WTC11 (cell line): Measurements from ENCODE around the gene ZNF487. TPM values are rescaled to one million over a fixed set of nuclear protein-coding genes. Genes with fewer than 3 reads are reported as not detected.

ENCODE experiments used
- ATAC-seq: fragments of 200-7000 bp; cut with Tn5 transposase; 2 replicates; pipeline ENCODE4 v1.10.0; 2021; ENCODE audit warnings: mild to moderate bottlenecking, moderate library complexity
- CTCF ChIA-PET: fragments of 300-600 bp; sonication (Branson Sonifier 250); formaldehyde crosslinking; loops from one replicate; lab custom pipeline; 2021; ENCODE audit warnings: antibody characterized with exemption; lab: Charles Lee
- POLR2A ChIA-PET: fragments of 350-600 bp; sonication (Branson Sonifier 250); formaldehyde crosslinking; loops from one replicate; lab custom pipeline; 2021; ENCODE audit warnings: antibody characterized with exemption; lab: Charles Lee
- DNase-seq: peaks from one replicate; pipeline ENCODE4 v3.0.0; 2021; ENCODE audit warnings: low spot score
- H3K27ac Mint-ChIP-seq: 2 replicates; pipeline ENCODE4 v1.8.0; 2021; ENCODE audit warnings: mixed read lengths
- H3K27me3 Mint-ChIP-seq: 2 replicates; pipeline ENCODE4 v1.8.0; 2021; ENCODE audit warnings: low read depth, mild to moderate bottlenecking, moderate library complexity, mixed read lengths
- H3K36me3 Mint-ChIP-seq: 2 replicates; pipeline ENCODE4 v1.8.0; 2021; ENCODE audit warnings: mixed read lengths
- H3K4me1 Mint-ChIP-seq: 2 replicates; pipeline ENCODE4 v1.8.0; 2022; ENCODE audit warnings: mixed read lengths
- H3K4me3 Mint-ChIP-seq: 2 replicates; pipeline ENCODE4 v1.8.0; 2021; ENCODE audit warnings: mild to moderate bottlenecking, moderate library complexity, mixed read lengths
- H3K9me3 Mint-ChIP-seq: 2 replicates; pipeline ENCODE4 v1.8.0; 2021; ENCODE audit warnings: mixed read lengths
- ATF1 ChIP-seq: sonication (generic); formaldehyde crosslinking; IDR thresholded peaks from 2 replicates; pipeline ENCODE4 v1.8.1; 2023; ENCODE audit warnings: mild to moderate bottlenecking, moderate library complexity, missing genetic modification reagents
- FOXK1 ChIP-seq: sonication (generic); formaldehyde crosslinking; IDR thresholded peaks from 2 replicates; pipeline ENCODE4 v1.8.0; 2022; ENCODE audit warnings: mild to moderate bottlenecking, moderate library complexity, missing genetic modification reagents
- GABPB1 ChIP-seq: sonication (generic); formaldehyde crosslinking; IDR thresholded peaks from 2 replicates; pipeline ENCODE4 v1.8.1; 2023; ENCODE audit warnings: mild to moderate bottlenecking, missing genetic modification reagents
- HMGA2 ChIP-seq: fragments of 250-450 bp; sonication (Bioruptor Pico); IDR thresholded peaks from 2 replicates; pipeline ENCODE4 v1.4.0; 2021; ENCODE audit warnings: mild to moderate bottlenecking, moderate library complexity
- IRF2 ChIP-seq: sonication (generic); formaldehyde crosslinking; IDR thresholded peaks from 2 replicates; pipeline ENCODE4 v1.8.0; 2022; ENCODE audit warnings: low read depth, missing genetic modification reagents, borderline replicate concordance
- JAZF1 ChIP-seq: fragments of 250-450 bp; sonication (Bioruptor Pico); IDR thresholded peaks from 2 replicates; pipeline ENCODE4 v1.9.0; 2021; ENCODE audit warnings: moderate library complexity, mild to moderate bottlenecking, inconsistent platforms
- NR2C2 ChIP-seq: sonication (generic); formaldehyde crosslinking; IDR thresholded peaks from 2 replicates; pipeline ENCODE4 v1.8.0; 2022; ENCODE audit warnings: mild to moderate bottlenecking, missing genetic modification reagents
- RORB ChIP-seq: fragments of 250-450 bp; sonication (Bioruptor Pico); IDR thresholded peaks from 2 replicates; pipeline ENCODE4 v1.9.0; 2021; ENCODE audit warnings: mild to moderate bottlenecking
- SMAD3 ChIP-seq: sonication (generic); formaldehyde crosslinking; IDR thresholded peaks from 2 replicates; pipeline ENCODE4 v1.8.0; 2022; ENCODE audit warnings: missing genetic modification reagents, mild to moderate bottlenecking, borderline replicate concordance
- SOX15 ChIP-seq: fragments of 250-450 bp; sonication (Bioruptor Pico); IDR thresholded peaks from 2 replicates; pipeline ENCODE4 v1.9.0; 2021; ENCODE audit warnings: mild to moderate bottlenecking
- TEAD4 ChIP-seq: sonication (generic); formaldehyde crosslinking; IDR thresholded peaks from 2 replicates; pipeline ENCODE4 v1.8.0; 2022; ENCODE audit warnings: mild to moderate bottlenecking, missing genetic modification reagents
- ZNF219 ChIP-seq: sonication (generic); formaldehyde crosslinking; IDR thresholded peaks from 2 replicates; pipeline ENCODE4 v1.8.0; 2023; ENCODE audit warnings: missing genetic modification reagents, mild to moderate bottlenecking, borderline replicate concordance
- ZNF416 ChIP-seq: fragments of 250-450 bp; sonication (Bioruptor Pico); IDR thresholded peaks from 2 replicates; pipeline ENCODE4 v1.9.0; 2021; ENCODE audit warnings: mild to moderate bottlenecking, inconsistent platforms
- ZNF671 ChIP-seq: fragments of 250-450 bp; sonication (Bioruptor Pico); IDR thresholded peaks from 2 replicates; pipeline ENCODE4 v1.8.0; 2021; ENCODE audit warnings: mild to moderate bottlenecking
- total RNA-seq: library from RNA; stranded (reverse); gene quantifications from 3 replicates; pipeline ENCODE4 v1.2.3, GENCODE V29; 2021
- TF ChIP-seq, protein P1 (sequence below): sonication (generic); formaldehyde crosslinking; IDR thresholded peaks from 2 replicates; pipeline ENCODE4 v1.8.1; 2022; ENCODE audit warnings: missing genetic modification reagents, borderline replicate concordance
- TF ChIP-seq, protein P2 (sequence below): sonication (generic); formaldehyde crosslinking; IDR thresholded peaks from 2 replicates; pipeline ENCODE4 v1.8.0; 2023; ENCODE audit warnings: missing genetic modification reagents
- TF ChIP-seq, protein P3 (sequence below): sonication (generic); formaldehyde crosslinking; IDR thresholded peaks from 2 replicates; pipeline ENCODE4 v1.8.0; 2023; ENCODE audit warnings: mild to moderate bottlenecking, missing genetic modification reagents
- TF ChIP-seq, protein P4 (sequence below): sonication (generic); formaldehyde crosslinking; IDR thresholded peaks from 2 replicates; pipeline ENCODE4 v1.8.1; 2022; ENCODE audit warnings: low read depth, mild to moderate bottlenecking, moderate library complexity, missing genetic modification reagents, borderline replicate concordance
- TF ChIP-seq, protein P5 (sequence below): fragments of 250-450 bp; sonication (Bioruptor Pico); conservative IDR thresholded peaks from 2 replicates; pipeline ENCODE4 v1.9.0; 2021; ENCODE audit warnings: mild to moderate bottlenecking

Gene ZNF487
- total RNA-seq, 1 experiment from 2014 or later = 2.3 TPM

DNA sequence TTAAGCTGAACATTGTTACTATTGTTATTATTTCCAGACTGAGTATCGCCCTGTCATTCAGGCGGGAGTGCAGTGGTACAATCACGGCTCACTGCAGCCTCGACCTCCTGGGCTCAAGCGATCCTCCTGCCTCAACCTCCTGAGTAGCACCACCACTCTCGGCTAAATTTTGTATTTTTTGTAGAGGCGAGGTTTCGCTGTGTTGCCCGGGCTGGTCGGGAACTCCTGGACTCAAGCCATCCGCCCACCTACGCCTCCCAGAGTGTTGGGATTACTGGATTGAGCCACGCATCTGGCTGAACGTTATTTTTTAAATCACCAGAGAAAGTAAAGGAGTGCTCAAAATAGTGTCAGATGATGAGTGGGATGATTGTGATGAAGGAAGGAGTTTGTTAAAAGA is 26.6 kb upstream of the ZNF487 start:
- ChIA-PET CTCF (interaction anchor here (1.5 to 1.6 kb wide), 2 partner anchors 189 to 208 kb away, joined by 5 read pairs; no protein-coding TSS in a partner anchor), POLR2A (interaction anchor here (1.7 kb wide), 2 partner anchors 10 to 15 kb away, joined by 8 to 11 read pairs; no protein-coding TSS in a partner anchor)
- DNase-seq (no peak), ATAC-seq (no peak)
- TF ChIP-seq, protein P1, sequence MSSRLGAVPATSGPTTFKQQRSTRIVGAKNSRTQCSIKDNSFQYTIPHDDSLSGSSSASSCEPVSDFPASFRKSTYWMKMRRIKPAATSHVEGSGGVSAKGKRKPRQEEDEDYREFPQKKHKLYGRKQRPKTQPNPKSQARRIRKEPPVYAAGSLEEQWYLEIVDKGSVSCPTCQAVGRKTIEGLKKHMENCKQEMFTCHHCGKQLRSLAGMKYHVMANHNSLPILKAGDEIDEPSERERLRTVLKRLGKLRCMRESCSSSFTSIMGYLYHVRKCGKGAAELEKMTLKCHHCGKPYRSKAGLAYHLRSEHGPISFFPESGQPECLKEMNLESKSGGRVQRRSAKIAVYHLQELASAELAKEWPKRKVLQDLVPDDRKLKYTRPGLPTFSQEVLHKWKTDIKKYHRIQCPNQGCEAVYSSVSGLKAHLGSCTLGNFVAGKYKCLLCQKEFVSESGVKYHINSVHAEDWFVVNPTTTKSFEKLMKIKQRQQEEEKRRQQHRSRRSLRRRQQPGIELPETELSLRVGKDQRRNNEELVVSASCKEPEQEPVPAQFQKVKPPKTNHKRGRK = no peak
- TF ChIP-seq SMAD3 (no peak), ZNF219 (CRISPR knock-in tag) (no peak), HMGA2 (CRISPR knock-in tag) (no peak), ZNF416 (no peak)
- TF ChIP-seq, protein P2, sequence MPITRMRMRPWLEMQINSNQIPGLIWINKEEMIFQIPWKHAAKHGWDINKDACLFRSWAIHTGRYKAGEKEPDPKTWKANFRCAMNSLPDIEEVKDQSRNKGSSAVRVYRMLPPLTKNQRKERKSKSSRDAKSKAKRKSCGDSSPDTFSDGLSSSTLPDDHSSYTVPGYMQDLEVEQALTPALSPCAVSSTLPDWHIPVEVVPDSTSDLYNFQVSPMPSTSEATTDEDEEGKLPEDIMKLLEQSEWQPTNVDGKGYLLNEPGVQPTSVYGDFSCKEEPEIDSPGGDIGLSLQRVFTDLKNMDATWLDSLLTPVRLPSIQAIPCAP (CRISPR knock-in tag) = no peak
- Mint-ChIP-seq H3K27me3 (no peaks in the 10 kb centered on the region), H3K27ac (peak overlapping the region; percentile 66; the same call in 1 of the 2 replicates), H3K9me3 (no peaks in the 10 kb centered on the region), H3K4me3 (peak overlapping the region; percentile 92), H3K4me1 (peaks cover 19% of the 10 kb centered on the region), H3K36me3 (no peaks in the 10 kb centered on the region)

DNA sequence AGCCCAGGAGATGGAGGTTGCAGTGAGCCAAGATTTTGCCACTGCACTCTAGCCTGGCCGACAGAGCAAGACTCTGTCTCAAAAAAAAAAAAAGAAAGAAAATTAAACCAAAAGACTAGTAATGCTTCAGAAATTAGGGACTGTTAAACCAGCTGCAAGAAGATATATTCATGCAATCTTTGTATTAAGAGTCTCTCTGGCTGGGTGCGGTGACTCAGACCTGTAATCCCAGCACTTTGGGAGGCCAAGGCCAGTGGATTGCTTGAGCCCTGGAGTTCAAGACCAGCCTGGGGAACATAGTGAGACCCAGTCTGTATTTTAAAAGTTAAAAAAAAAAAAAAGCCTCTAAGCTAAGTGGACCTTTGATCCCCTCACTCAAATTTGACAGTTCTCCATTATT is 25.4 kb upstream of the ZNF487 start:
- no peak overlapping the region for H3K27ac Mint-ChIP-seq
- peaks cover 10% of the 10 kb centered on the region for H3K4me1 Mint-ChIP-seq
- TF ChIP-seq FOXK1 = no peak
- TF ChIP-seq IRF2 = no peak
- TF ChIP-seq, protein P3, sequence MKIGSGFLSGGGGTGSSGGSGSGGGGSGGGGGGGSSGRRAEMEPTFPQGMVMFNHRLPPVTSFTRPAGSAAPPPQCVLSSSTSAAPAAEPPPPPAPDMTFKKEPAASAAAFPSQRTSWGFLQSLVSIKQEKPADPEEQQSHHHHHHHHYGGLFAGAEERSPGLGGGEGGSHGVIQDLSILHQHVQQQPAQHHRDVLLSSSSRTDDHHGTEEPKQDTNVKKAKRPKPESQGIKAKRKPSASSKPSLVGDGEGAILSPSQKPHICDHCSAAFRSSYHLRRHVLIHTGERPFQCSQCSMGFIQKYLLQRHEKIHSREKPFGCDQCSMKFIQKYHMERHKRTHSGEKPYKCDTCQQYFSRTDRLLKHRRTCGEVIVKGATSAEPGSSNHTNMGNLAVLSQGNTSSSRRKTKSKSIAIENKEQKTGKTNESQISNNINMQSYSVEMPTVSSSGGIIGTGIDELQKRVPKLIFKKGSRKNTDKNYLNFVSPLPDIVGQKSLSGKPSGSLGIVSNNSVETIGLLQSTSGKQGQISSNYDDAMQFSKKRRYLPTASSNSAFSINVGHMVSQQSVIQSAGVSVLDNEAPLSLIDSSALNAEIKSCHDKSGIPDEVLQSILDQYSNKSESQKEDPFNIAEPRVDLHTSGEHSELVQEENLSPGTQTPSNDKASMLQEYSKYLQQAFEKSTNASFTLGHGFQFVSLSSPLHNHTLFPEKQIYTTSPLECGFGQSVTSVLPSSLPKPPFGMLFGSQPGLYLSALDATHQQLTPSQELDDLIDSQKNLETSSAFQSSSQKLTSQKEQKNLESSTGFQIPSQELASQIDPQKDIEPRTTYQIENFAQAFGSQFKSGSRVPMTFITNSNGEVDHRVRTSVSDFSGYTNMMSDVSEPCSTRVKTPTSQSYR = no peak
- TF ChIP-seq HMGA2 (CRISPR knock-in tag) = no peak
- no peak for TF ChIP-seq ZNF671 (CRISPR knock-in tag)
- TF ChIP-seq GABPB1 = no peak
- TF ChIP-seq TEAD4 (CRISPR knock-in tag) = no peak
- TF ChIP-seq, protein P2 (CRISPR knock-in tag) = no peak
- TF ChIP-seq SOX15 = no peak
- TF ChIP-seq, protein P4, sequence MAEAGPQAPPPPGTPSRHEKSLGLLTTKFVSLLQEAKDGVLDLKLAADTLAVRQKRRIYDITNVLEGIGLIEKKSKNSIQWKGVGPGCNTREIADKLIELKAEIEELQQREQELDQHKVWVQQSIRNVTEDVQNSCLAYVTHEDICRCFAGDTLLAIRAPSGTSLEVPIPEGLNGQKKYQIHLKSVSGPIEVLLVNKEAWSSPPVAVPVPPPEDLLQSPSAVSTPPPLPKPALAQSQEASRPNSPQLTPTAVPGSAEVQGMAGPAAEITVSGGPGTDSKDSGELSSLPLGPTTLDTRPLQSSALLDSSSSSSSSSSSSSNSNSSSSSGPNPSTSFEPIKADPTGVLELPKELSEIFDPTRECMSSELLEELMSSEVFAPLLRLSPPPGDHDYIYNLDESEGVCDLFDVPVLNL (CRISPR knock-in tag) = no peak
- TF ChIP-seq, protein P1 = no peak
- TF ChIP-seq JAZF1 = no peak
- no peak for TF ChIP-seq ATF1 (CRISPR knock-in tag)
- no peak for TF ChIP-seq NR2C2
- TF ChIP-seq, protein P5, sequence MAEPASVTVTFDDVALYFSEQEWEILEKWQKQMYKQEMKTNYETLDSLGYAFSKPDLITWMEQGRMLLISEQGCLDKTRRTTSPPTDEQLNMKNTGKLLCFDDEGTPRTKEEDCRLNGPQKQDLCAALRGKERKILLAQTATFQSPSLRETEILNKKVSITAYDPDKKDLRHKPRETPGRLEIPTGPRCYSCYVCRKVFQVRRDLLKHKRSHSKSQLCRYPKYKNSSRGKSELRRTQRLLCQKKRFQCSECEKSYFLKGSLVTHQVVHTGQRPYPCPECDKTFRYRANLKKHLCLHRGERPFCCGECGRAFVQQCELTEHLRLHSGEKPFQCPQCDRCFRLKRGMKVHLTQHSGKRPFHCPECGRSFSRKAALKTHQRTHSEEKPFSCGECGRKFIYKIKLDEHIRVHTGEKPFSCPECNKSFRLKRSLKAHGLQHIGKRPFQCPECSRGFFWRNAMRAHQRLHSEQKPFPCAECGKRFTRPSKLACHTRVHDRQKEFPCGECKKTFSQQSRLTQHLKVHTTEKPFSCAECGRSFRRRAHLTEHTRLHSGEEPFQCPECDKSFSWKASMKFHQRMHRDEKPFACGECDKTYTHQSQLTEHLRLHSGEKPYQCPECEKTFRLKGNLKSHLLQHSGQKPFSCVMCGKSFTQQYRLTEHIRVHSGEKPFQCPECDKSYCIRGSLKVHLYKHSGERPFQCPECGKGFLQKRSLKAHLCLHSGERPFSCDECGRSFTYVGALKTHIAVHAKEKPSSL (CRISPR knock-in tag) = no peak
- no peak for TF ChIP-seq RORB (CRISPR knock-in tag)
- no peaks in the 10 kb centered on the region for H3K27me3 Mint-ChIP-seq
- DNase-seq (no peak), ATAC-seq (no peak)
- POLR2A ChIA-PET = no interaction called here
- H3K4me3 Mint-ChIP-seq = no peak overlapping the region
- no peaks in the 10 kb centered on the region for H3K9me3 Mint-ChIP-seq
- no peaks in the 10 kb centered on the region for H3K36me3 Mint-ChIP-seq
- CTCF ChIA-PET = no interaction called here
